ENCODE data around the gene RABL6.
"Not testable (repeated sequence)": the region's sequence is repeated elsewhere in the genome, so short reads cannot be mapped to it uniquely, and the experiment has no call there.

RABL6 gene

DNA sequence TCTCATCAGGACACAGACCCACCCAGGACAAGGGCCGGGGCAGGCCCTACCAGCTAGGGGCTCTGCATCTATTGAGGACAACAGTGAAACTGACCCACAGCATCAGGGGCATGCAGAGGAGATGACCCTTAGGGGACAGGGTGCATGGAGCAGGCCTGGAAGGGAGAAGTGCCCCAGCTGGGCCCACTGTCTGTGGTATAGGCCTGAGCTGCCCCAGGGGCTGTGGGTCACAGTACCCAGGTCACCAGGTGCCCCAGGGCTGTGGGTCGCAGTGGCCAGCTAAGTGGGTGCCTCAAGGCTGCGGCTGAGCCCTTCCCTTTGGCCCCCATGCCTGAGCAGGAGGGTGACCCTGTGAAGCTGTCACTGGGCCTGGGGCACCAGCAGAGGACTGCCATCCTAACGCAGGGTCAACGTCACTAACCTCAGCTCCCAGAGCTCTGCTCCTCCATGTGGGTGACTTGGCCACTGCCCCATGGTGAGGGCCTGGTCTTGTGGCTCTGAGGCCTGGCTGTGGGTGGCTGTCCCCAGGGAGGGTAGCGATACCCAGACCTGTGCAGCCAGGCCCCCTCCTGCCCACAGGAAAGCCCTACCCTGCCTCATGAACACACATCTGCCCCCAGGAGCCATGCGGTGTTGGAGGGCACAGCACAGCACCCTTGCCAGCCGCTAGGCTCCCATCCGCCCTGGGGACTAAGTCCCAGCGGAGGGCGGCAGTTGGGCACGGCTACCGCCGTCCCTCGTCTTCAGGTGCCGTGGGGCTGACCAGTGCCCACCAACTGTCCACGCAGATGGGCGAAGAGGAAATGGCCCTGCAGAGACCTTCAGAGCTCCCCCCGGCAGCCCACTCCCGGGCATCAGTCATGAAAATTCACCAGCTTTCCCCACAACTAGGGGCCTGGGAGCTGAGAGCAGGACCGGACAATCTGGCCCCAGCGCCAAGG lies 53.5 kb downstream of the RABL6 start:
- no peak for DNase-seq
- TF ChIP-seq GATA1 (IDR thresholded peaks at IDR 0.05; ENCODE audit: low read depth, low read length) (no peak), POLR2A (IDR thresholded peaks at IDR 0.05; ENCODE audit: low read length) (peak; percentile 17)

DNA sequence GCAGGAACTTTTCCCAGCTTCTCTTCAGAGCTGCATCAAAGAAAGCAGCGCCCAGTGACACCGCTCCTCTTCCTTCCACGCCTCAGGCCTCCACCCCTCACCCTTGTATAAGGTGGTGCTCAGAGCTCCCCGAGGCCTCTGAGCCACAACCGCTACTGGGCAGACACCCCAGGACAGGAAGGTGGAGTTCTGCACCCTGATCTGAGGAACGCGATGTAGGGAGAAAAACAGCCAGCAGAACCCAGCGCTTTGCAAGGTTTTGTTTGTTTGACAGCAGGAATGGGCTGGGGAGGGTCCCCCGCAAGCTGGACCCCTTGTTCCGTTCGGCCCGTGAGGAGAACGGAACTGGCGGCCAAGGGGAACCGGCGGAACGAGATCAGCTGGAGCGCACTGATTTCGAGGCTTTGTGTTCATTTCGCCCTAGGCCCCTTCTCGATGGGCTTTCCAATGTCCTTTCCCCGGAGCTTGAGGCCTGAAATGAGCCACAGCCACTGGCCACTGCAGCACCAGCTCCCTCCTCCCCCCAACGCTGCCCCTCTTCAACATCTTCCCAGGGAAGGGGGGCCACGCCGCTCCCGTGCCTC lies 54.2 kb downstream of the RABL6 start:
- TF ChIP-seq POLR2A (IDR thresholded peaks at IDR 0.05; ENCODE audit: low read length) = no peak
- DNase-seq = no peak

DNA sequence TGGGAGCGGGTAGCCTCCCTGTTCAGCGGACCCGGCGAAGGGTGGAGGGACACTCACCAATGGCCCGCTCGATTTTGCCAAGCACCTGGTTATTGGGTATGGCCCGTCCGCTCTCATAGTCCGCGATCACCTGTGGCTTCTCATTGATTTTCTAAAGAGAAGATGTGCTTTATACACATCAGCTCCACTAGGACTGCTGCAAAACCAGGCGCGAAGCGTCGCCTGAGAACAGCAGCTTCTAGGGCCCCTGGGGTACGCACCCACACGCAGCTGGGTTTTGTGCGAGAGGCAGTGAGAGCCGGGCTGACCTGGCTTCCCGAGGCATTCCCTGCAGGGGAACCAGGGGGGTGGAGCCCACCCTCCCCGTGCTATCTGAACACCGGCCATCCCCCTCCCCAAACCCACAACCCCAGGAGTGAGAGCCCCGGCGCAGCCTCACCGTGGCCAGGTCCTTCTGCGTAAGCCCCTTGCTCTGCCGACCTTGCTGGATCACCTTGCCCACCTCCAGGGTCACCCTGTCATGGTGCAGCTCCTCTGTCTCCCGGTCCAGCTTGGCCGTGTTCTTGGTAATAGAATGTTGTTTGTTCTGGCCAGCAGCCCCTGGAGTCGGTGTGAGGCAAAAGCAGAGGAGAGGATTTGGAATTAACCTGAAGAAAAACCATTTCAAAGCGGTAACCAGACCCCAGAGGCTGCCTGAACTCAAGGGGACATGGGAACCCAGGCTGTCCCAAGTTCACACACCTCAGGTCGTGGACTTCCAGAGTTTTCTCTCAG lies 55.3 kb downstream of the RABL6 start:
- TF ChIP-seq GATA1 (IDR thresholded peaks at IDR 0.05; ENCODE audit: low read depth, low read length) (no peak), POLR2A (IDR thresholded peaks at IDR 0.05; ENCODE audit: low read length) (no peak)
- DNase-seq = no peak

DNA sequence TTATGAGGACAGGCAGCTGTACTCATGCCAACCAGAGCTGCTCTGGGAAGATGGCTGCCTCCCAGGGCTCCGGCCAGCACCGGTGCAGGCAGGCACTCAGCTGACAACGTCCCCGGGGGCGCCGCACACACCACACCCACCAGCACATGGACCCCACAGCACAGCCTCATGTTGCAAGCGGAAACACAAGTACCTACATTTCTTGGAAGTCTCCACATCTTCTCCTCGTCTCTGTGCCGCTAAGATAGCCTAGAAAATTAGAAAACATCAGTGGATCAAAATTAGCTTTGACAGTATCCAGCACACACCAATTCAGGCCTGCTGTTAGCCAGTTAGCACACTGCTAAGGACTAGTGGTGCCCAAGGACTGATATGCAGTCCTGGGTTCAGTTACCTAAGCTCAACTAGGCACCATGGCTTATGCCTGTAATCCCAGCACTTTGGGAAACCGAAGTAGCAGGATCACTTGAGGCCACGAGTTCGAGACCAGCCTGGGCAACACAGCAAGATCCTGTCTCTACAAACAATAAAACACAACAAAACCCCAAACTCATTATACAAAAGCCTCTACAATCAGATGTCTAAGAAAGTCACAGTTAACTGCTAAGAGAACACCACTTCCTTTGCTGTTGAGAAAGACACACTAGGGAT lies 56.0 kb downstream of the RABL6 start:
- TF ChIP-seq GATA1 (IDR thresholded peaks at IDR 0.05; ENCODE audit: low read depth, low read length) = no peak
- TF ChIP-seq POLR2A (IDR thresholded peaks at IDR 0.05; ENCODE audit: low read length) = no peak
- DNase-seq = no peak

DNA sequence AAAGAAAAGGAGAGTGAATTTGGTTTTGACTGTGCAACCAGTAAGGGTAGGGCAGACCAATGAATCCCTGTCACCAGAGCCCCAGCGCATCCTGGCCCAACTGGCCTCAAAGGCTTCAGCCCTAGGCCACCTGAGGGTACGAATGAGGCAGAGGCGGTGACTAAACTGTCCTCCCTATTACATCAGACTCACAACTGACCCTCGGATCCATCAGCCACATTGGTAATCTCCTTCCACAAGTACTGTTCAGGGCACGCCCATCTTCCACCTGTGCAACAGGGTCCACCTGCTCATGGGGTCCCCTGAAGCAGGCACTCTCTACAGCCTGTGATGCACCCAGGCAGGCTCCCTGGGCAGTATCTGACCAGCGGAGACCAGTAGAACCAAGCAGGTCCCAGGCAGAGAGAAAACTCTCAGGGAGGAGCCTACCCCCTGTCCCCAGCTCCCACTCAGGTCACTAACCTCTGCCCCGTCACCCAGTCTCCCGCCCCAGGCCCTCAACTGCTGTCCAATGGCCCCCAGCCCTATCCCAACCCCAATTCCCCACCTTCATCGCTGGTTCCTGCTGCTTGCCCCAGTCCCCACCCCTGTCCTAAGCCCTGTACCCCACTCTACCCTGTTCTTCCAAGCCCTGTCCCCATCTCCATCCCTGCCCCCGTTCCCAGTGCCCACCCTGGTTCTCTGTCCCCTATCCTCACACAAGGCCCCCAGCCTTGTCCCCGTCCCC lies 57.5 kb downstream of the RABL6 start:
- DNase-seq = no peak
- no peak for TF ChIP-seq GATA1 (IDR thresholded peaks at IDR 0.05; ENCODE audit: low read depth, low read length)
- no peak for TF ChIP-seq POLR2A (IDR thresholded peaks at IDR 0.05; ENCODE audit: low read length)

DNA sequence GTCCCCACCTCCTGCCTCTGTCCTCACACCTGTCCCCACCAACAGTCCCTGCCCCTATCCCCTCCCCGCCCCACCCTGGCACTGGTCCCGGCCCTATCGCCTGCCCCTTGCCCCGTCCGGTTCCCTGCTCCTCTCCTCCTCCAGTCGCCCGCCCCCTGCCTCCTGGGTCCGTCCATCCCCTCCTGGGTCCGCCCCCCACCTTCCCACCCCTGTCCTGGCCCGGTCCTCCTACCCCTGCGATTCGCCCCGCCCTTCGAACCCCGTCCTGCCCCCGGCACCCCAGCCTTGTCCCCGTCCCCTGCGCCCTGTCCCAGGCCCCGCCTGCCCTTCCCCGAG lies 58.0 kb downstream of the RABL6 start:
- TF ChIP-seq GATA1 (IDR thresholded peaks at IDR 0.05; ENCODE audit: low read depth, low read length) = no peak
- no peak for TF ChIP-seq POLR2A (IDR thresholded peaks at IDR 0.05; ENCODE audit: low read length)
- DNase-seq = no peak

DNA sequence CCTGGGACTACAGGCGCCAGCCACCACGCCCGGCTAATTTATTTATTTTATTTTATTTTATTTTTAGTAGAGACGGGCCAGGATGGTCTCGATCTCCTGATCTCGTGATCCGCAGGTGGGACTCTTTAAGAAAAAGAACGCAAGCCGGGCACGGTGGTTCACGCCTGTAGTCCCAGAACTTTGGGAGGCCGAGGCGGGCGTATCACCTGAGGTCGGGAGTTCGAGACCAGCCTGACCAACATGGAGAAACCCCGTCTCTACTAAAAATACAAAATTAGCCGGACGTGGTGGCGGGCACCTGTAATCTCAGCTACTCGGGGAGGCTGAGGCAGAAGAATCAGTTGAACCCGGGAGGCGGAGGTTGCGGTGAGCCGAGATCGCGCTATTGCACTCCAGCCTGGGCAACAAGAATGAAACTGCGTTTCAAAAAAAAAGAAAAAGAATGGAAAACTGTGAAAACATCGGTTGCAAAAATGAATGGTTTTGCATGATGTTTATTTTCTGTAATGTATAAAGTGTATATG lies 59.2 kb downstream of the RABL6 start:
- DNase-seq = not testable (repeated sequence)

DNA sequence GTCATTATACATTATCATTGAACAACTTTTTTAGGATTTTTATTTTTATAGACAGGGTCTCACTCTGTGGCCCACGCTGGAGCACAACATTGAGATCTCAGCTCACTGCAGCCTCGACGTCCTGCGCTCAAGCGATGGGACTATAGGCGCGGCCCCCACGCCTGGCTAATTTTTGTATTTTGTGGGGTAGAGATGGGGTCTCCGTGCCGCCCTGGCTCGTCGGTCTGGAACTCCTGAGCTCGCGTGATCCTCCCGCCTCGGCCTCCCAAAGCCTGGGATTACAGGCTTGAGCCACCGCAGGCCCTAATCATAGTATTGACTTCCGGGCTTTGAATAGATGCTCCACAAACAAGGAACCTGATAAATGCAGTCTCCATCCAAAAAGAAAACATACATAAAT lies 59.7 kb downstream of the RABL6 start:
- TF ChIP-seq POLR2A (IDR thresholded peaks at IDR 0.05; ENCODE audit: low read length) (no peak), GATA1 (IDR thresholded peaks at IDR 0.05; ENCODE audit: low read depth, low read length) (no peak)
- no peak for DNase-seq

DNA sequence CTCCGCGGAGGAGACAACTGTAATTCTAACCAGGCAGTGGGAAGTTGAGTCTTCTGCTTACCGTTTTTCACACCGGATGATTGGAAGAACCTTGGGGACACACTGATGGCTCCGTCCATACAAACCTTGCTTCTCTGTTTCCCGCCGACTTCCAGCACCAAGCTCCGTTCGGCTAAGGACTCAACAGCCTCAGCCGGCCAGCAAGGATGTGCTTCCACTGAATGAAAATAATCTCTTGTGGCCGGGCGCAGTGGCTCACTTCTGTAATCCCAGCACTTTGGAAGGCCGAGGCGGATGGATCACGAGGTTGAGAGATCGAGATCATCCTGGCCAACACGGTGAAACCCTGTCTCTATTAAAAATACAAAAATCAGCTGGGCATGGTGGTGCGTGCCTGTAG lies 60.2 kb downstream of the RABL6 start:
- TF ChIP-seq POLR2A (IDR thresholded peaks at IDR 0.05; ENCODE audit: low read length) (no peak), GATA1 (IDR thresholded peaks at IDR 0.05; ENCODE audit: low read depth, low read length) (no peak)
- DNase-seq = no peak

DNA sequence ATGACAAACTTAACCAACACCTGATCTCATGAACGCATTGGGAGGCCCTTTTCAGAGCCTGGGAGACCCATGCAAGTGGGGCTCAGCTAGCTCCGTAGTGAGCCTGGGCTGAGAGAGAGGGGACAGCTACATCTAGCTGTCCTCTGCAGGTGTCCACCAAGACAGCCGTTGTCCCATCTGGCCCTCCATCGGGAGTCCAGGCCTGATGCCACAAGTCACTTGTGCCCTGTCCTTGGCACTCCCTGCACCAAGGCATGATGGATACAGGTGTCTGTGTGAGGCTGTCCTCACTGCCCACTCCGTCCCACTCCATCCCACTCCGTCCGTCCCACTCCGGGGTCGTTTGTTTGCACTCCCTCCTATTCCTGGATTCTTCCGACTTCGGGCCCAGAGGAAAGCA lies 60.9 kb downstream of the RABL6 start:
- no peak for DNase-seq
- TF ChIP-seq GATA1 (IDR thresholded peaks at IDR 0.05; ENCODE audit: low read depth, low read length) = no peak
- no peak for TF ChIP-seq POLR2A (IDR thresholded peaks at IDR 0.05; ENCODE audit: low read length)

DNA sequence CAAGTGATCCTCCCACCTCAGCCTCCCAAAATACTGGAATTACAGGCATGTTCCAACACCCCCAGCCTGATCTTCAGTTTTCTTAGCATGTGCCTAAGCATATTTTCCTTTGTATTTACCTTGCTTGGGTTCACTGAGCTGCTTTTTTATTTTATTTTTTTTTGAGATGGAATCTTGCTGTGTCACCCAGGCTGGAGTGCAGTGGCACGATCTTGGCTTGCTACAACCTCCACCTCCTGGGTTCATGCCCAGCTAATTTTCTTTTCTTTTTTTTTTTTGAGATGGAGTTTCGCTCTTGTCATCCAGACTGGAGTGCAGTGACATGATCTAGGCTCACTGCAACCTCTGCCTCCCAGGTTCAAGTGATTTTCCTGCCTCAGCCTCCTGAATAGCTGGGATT lies 61.9 kb downstream of the RABL6 start:
- DNase-seq = not testable (repeated sequence)

DNA sequence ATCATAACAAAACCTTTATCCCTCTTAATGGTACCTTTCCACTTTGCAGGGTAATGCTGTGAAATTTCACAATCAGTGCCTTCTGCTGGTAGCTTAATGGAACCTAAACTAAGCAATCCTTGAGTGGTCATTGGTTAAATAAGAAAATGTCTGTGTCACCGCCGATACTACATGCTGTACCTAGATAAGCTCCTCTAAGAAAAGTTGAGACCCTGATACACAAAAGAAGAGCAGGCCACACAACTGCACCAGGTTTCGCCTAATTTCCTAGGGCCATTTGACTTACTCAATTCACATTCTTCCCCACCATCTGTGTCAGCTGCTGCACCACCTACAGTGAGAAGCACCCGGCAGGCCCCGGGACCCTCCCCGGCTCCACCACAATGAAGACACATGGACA lies 67.4 kb downstream of the RABL6 start:
- peak in 1 of 2 experiments; percentile 38 for DNase-seq

DNA sequence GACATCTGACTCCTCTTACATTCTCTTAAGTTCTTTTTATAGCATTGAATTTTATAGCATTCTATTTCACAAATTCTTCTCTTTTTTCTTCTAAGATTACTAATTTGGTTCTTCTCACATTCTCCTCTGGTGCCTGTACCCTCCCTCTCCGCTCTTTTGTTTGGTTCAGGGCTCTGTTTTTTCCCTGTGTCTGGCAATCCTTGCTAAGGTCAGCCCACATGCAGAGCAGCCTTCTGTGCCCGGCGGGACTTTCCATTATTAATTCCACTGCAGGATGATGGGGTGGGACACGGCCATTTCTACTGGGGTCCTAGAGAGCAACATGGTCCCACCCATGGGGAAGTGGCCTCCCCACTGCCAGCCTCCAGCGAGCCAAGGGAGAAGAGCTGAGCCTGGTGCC lies 68.7 kb downstream of the RABL6 start:
- DNase-seq = no peak
- TF ChIP-seq GATA1 (IDR thresholded peaks at IDR 0.05; ENCODE audit: low read depth, low read length) = no peak
- TF ChIP-seq POLR2A (IDR thresholded peaks at IDR 0.05; ENCODE audit: low read length) = no peak

More for the DNA sequence above, 67.4 kb downstream of the RABL6 start:
- no peak for TF ChIP-seq GATA1 (IDR thresholded peaks at IDR 0.05; ENCODE audit: low read depth, low read length)
- no peak for TF ChIP-seq POLR2A (IDR thresholded peaks at IDR 0.05; ENCODE audit: low read length)

All from erythroblast (primary cell).